ENCODE data around the gene TTC23.

TTC23 gene

DNA sequence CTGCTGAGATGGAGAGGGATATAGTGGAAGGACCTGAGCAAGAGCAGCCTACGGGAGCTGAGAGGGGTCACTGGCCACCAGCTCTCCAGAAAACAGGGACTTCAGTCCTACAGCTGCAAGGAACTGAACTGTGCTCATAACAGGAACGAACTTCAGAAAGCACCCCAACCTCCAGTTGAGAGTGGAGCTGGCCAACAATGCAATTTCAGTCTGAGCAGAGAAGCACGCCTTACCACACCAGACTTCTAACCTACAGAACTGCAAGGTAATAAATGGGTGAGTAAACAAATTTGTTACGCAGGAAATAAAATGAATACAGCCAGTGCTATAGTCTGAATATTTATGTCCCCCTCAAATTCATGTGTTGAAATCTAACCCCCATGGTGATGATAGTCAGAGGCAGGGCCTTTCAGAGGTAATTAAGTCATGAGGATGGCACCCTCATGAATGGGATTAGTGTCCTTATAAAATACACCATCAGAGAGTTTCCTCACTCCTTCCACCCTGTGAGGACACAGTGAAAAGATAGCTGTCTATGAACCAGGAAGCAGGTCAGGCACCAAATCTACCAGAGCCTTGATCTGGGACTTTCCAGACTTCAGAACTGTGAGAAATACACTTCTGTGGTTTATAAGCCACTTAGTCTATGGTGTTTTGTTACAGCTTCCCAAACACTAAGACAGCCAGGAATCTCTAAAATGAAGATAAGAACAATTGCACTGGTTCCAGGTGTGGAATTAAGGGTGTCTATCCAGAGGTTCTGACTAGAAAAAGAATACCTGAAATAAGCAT lies 85.9 kb downstream of the TTC23 start:
- no peak for DNase-seq

DNA sequence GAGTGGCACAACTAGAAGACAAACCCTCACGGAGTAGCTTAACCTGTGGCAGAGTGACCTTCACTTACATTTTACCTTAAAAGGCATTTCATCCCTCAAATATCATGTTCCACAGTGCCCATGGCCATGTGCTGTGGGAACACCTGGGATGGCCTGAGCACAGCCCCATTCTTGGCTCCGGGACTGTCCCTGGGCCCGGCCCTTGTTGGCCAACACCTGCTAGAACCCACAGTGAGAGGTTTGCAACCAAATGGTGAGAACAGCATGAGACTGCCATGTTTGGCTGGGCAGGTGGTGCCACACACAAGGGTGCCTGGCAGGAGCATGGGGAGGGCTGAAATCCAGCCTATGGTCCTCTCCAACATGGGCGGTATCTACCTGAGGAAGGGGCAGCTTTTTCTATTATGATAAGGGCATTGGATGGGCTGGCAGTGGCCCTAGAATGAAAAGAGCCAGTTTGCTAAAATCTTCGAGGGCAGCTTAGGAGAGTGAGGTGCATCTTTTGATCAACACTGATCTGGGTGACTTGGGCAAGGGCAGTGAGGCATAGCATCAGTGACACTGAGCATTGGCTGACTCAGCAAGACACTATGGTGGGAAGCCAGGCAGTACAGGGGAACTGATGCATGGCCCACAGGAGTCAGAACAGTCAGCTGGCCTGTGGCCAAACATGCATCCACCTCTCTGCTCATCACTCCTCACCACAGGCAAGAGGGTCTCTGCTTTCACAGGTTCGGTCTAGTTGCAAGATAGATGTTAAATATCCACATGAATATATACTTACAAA lies 90.6 kb downstream of the TTC23 start:
- no peak for DNase-seq

DNA sequence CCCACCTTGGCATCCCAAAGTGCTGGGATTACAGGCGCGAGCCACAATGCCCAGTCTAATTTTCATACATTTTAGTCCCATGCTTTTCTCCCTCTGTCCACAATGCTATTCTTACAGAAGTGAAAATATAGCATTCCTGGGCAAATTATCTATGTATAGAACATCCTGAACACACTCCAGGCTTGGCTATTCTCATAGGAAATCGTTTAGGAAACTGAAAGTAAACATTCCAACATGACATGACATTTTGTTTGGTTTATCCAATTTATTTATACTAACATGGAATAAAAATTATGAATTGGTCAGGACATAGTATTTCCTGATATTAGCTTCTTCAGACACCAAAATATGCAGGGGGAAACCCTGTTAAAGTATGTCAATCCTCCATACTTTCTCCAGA lies 91.9 kb downstream of the TTC23 start:
- DNase-seq: no peak

DNA sequence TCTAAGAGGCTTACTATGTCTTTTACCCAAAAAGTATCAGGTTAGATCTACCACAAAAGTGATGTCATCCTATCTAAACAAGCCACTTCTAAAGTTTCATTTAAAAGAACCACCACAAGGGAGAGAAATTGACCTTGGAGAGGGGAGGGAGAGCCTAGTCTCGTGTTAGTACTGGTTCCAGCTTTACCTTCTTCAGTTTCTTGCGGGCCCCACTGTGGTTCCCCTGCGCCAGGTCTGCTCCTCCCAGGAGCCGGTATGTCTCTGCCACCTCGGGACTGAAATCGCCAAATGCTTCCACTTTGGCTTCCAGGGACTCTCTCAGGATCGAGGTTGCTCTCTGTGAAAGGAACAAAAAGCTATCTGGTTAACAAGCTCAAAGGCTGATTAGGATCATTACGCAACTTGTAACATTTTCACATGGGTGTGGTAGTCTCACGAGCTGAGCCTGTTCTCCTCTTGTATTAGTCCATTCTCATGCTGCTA lies 93.4 kb downstream of the TTC23 start:
- no peak for DNase-seq

DNA sequence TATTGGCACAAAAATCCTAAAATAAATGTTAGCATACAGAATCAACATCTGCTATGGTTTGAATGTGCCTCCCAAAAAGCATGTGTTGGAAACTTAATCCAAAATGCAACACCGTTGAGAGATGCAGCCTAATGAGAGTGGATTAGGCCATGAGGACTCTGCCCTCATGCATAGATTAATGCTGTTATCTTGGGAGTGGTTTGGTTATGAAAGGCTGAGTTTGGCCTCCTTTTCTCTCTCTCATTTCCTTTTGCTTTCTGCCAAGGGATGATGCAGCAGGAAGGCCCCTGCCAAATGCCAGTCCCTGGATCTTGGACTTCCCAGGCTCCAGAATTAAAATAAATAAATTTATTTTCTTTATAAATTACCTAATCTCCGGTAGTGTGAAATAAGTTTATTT lies 95.1 kb downstream of the TTC23 start:
- DNase-seq: no peak

DNA sequence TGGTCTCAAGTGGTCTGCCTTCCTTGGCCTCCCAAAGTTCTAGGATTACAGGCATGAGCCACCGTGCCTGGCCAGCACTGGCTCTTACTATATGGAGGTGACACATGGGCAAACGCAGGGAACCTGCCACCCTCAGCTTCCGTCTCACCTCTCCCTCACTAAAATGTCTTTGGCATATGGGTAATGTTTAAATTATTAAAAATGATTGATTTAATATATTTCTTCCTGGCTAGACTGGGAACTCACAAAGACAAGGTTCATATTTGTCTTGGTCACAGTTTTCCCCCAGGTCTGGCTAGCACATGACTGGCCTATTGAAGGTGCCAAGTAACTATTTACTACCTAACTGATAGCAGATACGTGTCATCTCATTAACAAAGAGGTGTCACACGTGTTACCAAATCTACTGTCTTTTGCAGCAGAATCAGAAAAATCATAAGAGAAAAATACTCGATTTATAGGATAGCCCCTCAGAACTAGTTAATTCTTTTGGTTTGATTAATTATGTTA lies 96.3 kb downstream of the TTC23 start:
- no peak for DNase-seq

DNA sequence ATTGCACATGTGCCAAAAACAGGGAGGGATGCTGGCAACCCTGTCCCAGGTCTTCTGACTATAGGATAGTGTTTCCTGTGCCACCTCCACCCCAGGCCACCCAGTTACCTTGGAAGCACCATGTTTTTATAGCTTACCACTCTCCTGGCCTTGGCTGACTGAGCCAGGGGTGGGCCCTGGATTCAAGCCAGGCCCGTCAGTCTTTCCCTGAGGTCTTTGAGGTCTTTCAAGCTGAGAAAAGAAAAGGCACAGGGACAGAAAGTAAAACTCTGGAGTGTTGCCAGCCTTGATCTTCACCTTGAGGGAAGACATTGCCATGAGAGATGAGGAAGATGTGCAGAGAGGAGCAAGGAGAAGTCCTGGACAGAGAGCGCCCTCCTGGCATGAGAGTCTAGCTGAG lies 98.2 kb downstream of the TTC23 start:
- no peak for DNase-seq

DNA sequence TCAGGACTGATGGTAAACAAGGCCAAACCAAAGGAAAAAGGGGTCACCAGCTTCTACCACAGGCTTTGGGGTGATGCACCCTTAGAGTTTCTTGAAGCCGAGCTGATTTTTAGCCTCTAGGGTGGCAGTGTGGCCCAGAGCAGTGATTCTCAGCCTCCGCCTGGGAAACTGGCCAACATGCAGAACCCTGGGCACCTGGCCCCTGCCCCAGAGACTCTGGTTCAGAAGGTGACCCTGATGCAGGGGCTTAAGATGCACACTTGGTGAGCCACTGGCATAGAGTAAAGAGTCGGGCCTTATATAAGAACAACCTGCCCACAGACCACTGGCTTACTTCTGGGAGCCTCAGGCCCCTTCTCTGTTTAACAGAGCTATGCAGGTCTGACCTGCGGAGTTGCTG lies 100.0 kb downstream of the TTC23 start:
- no peak for DNase-seq

DNA sequence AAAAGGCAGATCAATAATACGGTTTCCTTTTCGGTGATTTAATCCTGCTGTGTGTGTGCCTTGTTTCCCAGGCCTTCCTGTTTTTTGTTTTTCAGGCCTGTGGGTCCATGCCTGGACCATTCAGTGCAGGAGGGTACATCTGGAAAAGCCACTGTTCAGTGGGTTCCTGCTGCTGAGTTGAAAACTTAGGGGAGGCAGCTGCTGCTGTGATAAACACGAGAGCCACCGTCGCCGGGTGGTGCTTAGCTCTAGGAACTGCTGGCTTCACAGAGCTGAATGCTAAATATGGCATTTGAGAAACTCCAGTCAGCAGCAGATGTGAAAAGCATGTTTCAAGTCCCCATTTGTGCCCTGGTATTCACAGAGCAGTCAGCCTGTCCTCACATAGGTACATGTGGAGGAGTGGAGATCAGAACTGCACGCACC lies 100.5 kb downstream of the TTC23 start:
- no peak for DNase-seq

DNA sequence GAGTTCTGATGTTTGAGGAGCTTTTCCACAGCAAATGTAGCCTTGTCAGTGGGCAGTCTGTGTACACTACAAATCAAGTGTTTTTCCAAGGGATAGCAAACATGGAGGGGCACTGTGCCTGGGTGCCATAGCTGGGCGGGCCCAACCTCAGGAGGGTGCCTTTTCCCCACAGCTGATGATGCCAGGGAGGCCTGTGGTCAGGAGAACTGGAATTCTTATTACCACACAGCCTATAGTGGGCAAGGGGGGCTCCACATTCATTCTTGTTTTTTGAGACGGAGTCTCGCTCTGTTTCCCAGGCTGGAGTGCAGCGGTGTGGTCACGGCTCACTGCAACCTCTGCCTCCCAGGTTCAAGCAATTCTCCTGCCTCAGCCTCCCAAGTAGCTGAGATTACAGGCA lies 102.7 kb downstream of the TTC23 start:
- no peak for DNase-seq

DNA sequence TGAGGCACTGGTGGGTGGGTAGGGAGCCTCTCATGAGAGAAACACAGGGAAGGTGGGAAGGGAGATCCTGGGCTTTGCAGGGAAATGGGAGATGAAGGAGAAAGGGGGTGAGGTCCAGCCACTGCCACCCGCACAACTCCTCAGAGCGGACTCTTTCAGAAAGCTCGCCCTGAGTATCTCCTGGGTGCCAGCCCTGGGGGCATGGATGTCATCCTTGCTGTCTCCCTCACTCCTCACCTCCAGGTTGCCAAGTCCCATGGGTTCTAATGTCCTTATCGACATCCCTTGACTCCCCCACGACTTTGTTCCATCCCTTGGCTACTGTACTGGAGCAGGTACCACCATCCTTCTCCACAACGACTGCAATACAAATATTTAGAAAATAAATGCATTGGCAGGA lies 103.6 kb downstream of the TTC23 start:
- DNase-seq: no peak

DNA sequence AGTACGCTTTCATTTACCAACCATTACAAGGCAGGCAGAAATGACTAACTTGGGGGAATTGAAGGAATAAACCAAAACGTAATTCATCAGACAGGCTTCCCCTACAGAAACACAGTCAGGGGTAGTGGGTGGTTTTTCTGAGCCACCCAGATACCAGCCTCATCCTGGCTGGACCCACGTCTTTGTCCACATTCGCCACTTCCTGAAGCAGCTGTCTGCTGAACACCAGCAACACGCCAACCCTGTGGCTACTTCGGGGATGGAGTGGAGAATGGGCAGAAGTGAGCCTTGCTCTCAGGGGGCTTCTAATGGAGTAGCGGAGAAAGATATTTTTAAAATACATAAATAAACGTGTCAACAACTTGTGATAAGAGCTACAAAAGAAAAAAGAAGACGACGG lies 104.4 kb downstream of the TTC23 start:
- DNase-seq: no peak

DNA sequence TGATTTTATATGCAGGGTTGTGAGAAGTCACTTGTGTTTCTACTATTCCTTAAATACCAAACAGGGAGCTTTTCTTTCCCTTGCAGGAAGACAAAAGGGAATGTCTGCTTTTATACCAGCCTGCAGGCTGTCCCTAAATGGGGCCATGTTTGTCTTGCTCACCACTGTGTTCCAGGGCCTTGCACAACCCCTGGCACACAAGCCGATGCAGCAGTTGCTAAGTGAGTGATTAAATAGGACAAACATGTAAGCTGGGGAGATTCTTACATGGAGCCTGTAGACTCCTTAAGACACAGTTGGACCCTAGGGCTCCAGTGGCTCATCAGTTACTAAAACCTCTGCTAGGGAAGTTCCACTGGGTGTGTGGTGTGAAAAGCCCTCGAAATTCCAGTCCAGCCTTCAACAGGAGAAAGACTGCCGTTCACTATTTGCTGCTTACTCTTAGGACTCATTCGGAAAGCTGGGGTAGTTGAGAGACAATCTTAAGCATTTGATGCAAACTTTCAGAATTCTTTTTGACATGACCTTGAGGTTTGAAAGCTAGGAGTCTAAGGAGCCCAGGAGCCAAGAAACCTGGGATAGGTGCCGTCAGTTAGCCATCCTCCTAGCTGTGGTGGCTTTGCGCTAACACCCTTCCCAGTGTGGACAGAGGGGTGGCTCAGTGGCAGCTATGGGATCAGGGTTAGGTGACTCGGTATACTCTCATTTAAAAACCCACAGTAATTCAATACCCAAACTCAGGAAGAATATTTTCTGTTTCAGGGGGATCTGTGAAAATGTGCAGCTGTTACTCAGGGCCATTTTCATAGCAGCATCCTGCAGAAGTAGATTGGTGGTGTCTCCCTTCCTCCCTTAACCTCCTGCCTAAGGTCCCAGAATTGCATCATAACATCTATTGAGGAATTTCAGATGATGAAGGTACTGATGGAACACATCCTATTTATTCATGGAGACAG lies 105.4 kb downstream of the TTC23 start:
- DNase-seq: no peak

DNA sequence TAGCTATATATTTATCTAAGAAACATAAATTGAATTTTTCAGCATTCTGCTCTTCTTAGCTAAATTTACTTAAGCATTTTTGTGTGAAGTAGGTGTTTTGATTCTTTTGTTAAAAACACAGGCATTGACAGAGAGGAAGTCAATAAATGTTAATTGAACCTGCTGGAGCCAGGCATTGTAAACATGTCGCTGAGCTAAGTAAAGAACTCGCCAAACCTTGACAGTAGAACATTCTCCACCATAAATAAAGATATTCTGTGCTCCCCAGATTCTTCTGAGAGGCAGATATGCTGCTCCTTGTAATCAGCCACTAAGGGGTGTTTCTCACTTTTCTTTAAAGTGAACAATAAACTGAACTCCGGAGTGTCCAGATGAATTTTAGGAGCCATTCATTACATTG lies 106.1 kb downstream of the TTC23 start:
- DNase-seq: no peak

DNA sequence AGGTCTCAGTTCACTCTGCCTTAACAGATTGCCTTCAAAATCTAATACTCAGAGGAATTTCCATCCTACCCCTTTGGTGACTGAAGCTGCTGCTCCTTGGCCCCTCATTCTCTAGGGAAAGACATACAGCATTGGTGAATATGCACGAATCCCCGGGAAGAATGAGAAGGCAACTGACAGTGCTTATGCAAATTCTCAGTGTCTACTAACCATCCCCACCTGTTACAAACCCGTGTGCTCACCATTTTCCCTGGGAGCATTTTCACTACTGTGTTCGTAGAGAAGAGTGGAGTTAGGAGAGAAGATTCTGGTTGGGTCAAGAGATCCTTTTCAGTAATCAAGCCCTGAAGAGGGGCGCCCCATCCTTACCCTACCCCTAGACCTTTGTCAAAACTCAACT lies 106.8 kb downstream of the TTC23 start:
- DNase-seq: no peak

DNA sequence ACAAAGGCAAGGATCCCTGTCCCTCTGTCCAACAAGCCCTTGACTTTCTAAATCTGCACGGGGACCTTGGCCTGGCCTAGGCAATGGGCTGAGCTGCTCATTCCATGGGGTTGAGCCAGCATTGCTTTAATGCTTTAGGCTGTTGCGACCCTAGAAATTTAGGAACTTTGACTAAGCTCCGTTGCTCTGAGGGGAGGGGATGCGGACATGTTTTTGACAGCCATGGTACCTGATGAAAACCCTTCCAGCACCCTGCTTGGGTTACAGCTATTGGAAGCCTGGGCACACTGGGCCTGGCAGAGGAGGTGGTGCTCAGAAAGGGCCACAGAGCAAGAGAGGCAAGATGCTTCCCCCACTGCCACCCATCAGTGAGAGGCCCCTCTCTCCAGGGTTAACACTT lies 107.4 kb downstream of the TTC23 start:
- no peak for DNase-seq

DNA sequence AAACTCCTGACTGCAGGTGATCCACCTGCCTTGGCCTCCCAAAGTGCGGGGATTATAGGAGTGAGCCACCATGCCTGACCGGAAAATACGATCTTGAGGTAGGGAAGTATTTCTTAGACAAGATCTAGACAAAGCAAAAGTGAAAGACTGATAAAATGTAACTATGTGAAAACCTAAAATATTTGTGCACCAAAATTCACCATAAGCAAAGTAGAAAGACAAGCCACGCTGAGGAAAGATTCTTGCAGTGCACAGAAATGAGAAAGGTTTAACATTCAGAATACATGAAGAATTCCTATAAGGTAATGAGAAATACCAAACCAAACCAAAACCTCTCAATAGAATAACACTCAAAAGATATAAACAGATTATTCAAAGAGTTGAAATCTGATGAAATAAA lies 108.8 kb downstream of the TTC23 start:
- no peak for DNase-seq

DNA sequence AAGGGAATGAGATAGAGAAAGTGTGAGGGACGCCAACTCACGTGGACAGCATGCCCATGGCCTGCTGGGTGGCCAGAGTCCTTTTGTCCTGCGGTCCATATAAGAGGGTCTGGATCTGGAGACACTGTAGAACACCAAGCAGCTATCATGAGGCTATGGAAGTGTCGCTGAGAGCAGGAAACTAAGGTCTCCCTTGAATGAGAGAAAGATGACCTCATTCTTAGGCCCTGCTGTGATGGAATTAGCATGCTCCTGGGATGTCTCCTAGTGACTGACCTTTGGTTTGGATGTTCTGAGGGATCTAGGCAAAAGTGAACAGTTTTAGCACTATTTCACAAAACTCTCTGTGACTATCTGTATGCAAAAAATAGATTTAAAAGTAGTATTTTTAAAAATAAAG lies 110.1 kb downstream of the TTC23 start:
- DNase-seq: no peak

DNA sequence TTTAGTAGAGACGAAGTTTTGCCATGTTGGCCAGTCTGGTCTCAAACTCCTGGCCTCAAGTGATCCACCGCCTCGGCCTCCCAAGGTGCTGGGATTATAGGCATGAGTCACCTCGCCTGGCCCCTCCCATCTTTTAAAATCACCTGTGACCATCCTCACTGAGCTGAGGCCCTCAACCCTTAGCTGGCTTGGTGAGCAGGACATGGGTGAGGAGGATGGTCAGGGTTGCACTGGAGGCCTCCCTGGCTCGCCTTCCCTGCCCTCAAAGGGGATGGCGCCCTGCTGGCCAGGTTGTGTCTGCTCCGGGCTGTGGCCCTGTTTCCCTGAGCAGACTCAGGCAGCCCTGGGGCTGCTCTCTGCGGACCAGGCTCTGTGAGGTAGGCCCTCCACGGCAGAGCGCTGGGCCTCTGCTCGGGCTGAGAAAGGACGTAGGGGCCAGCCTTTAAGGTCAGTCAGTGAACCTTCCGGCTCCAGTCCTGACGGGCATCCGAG lies 110.8 kb downstream of the TTC23 start:
- DNase-seq: no peak

DNA sequence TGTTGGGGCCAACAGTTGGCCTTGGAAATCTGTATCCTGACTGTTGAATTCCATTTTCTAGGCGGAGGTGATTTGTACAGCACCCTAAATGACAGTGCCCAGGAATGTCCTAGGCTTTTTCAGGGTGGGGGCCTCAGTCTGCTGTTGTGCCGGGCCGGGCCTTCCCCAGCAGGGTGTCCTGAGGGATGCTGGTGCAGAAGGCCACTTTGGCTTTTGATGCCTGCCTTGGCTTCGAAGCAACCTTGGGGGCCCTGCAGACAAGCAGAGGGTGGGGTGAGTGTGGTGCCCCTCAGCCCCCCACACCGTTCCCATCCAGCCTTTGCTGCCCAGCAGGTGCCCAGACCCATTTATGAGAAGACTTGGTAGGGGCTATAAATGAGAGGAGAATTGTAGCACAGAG lies 111.5 kb downstream of the TTC23 start:
- DNase-seq: no peak

DNA sequence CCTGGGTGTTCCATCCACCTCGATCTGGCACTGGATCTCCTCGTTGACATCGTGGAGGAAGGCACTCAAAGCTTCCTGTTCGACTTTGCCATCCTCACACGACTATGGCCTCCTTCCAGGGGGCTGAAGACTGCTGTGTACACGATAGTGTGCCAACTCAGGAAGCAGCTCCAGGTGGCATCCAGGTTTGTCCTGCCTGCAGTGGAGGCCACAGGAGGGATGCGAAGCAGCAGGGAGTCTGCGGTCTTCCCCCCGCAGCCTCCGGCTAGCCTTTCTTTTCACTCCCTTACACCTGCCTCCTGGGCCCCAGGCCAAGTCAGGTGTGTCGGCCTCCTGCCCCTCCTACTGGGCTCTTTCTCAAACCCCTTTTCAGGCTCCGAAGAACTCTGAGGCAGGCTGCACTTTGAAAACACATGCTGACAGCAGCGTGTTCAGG lies 112.3 kb downstream of the TTC23 start:
- DNase-seq: no peak

DNA sequence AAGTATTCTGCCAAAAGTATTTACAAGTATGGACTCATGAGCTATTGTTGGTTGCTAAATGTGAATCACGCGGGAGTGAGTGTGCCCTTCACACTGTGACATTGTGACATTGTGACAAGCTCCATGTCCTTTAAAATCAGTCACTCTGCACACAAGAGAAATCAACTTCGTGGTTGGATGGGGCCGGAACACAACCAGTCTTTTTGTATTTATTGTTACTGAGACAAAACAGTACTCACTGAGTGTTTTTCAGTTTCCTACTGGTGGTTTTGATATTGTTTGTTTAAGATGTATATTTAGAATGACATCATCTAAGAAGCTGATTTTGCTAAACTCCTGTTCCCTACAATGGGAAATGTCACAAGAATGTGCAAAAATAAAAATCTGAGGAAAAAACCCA lies 114.2 kb downstream of the TTC23 start:
- DNase-seq: no peak

DNA sequence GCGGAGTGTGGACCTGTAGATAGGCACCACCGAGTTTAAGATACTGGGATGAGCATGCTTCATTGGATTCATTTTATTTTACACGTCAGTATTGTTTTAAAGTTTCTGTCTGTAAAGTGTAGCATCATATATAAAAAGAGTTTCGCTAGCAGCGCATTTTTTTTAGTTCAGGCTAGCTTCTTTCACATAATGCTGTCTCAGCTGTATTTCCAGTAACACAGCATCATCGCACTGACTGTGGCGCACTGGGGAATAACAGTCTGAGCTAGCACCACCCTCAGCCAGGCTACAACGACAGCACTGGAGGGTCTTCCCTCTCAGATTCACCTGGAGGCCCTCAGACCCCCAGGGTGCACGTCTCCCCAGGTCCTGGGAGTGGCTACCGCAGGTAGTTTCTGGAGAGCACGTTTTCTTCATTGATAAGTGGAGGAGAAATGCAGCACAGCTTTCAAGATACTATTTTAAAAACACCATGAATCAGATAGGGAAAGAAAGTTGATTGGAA lies 115.0 kb downstream of the TTC23 start:
- no peak for DNase-seq

Measured in suppressor macrophage treated with lipopolysaccharide for 4 hours (primary cell).